GM20431 (cell line): ENCODE data around the gene ASB3.
"Not testable (repeated sequence)": the region's sequence is repeated elsewhere in the genome, so short reads cannot be mapped to it uniquely, and the experiment has no call there.

Source experiments
- in situ Hi-C: fragments of 300-500 bp; cut with MseI, MboI; formaldehyde crosslinking; loops from one replicate; pipeline ENCODE4 v1.15.0; 2020; ENCODE audit warnings: low sequenced_read_pairs; ENCODE audit not compliant: unreplicated experiment

ASB3 gene

GRCh38 chr2:53750041-53750768, 36.5 kb downstream of the ASB3 start:
- in situ Hi-C loops, result no loop called here

DNA sequence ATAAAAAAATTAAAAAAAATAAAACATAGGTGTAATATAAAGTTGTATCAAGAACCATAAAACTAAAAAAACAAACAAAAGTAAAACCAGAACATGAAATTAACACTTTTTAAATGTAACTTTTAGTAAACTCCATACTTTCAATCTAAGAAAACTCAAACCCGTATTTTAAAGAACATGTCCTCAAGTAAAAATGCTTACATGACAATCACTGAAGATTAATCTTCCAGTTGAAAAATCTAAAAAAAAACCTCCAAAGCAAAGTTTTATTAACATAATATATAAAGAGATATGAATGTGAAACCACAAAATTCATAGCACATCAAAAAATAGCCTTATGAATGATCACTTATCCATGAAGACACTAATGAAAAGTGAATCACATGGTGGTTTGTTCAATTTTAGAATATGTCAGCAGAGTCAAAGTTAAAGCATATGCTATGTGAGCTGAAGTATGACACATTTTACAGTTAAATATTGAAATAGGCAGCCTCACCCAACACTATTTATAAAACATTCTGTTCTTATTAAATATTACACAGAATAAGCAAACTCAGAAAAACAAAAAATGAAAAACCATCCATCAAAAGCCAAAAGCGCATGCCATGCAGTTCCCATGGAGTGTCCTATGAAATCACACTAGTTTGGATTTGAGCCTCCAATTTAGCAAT, 42.2 kb downstream of the ASB3 start:
- in situ Hi-C loops, result no loop called here

DNA sequence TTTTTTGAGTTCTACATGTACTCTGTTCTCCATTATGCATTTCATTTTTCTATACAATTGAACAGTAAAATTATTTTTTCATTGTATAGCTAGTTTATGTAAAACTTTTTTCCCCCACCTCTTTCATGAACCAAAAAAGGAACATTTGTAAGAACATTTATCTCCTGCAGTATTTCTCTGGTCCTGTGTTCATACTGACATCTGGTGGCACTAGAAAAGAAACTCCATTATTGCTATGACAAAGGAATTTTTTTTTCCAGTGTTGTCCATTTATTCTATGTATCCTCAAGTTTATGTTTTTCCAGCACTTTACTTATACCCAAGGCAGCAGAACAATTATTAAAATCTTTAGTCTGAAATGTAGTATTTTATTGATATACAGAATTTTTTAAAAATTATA, 46.6 kb downstream of the ASB3 start:
- in situ Hi-C loops, result no loop called here

DNA sequence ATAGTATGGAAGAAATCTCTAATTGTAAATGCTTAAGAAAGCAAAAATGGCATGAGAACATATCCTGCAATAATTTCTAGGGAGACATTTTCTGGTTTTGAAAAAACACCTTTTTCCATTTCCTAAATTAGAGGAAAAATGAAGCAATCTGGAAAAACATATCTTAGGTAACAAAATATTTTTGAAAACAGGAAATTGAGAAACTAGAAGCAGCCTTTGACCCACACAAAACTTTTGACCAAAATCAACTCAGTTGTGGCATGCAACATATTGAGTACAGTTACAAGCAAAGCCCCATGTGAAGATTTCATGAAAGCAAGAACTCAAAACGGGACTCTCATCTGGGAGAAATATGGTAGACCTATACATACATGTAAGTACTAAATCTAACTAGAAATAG, 47.7 kb downstream of the ASB3 start:
- in situ Hi-C loops, result no loop called here

DNA sequence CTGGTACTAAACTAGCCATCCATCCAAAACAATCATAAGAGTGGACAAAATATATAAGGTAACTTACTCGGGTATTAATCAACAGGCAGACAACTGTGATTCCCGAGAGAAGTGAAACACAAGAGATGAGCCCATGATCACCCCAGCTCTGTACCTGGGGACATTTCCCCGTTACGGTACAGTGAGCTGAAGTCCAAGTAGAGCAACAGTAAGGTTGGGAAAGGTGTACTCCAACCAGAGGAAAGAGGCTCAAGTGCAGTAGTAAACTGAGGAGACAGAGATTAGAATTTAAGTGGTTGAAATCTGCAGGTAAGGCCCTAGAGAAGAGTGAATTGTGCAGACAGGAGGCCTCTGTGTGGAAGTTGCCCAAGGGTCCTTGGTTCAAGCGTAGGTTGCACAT, 49.7 kb downstream of the ASB3 start:
- in situ Hi-C loops, result no loop called here

DNA sequence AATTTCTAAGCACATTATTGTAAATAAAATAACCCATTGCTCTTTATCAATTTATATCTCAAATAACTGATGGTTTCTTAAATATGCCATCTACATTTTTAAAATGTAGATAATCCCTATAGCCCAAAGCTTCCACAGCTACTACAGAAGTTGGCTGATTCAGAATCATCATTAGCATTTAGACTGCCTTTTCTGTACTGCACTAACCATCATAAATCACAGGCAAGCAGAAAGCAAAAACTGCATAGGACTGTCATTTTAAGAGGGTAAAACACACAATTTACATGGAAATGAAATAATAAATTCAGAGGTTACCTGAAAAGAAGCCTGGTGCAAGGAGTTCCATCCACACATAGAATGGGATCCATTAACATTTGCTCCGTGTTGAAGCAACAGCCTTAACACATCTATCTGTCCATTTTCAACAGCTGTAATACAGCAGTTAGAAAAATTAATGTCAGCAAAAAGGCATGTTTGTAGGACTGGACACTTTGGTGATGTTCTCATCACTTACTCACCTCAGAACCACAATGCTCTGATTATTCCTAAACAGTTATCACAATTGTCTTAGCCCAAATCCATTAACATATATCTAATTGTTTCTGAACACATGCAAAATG, 57.5 kb downstream of the ASB3 start:
- in situ Hi-C loops, result no loop called here

GRCh38 chr2:53727921-53728320, 58.8 kb downstream of the ASB3 start:
- in situ Hi-C loops, result no loop called here

- in situ Hi-C loops, result no loop called here
Measured at GRCh38 chr2:53725662-53726061, 61.1 kb downstream of the ASB3 start.

DNA sequence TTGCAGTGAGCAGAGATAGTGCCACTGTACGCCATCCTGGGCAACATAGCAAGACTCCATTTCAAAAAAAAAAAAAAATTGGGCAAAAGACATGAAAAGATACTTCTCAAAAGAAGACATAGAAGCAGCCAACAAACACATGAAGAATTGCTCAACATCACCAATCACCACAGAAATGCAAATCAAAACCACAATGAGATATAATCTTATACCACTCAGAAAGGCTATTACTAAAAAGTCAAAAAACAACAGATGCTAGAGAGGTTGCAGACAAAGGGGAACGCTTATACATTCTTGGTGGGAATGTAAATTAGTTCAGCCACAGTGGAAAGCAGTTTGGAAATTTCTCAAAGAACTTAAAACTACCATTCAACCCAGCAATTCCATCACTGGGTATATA, 62.2 kb downstream of the ASB3 start:
- in situ Hi-C loops, result no loop called here

DNA sequence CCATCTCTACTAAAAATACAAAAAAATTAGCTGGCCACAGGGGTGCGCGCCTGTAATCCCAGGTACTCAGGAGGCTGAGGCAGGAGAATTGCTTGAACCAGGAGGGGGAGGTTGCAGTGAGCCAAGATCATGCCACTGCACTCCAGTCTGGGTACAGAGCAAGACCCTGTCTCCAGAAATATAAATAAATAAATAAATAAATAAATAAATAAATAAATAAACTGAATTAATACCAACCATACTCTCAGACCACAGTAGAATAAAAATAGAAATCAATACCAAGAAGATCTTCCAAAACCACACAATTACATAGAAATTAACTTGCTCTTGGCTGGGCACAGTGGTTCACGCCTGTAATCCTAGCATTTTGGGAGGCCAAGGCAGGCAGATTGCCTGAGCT, 65.8 kb downstream of the ASB3 start:
- in situ Hi-C loops, result not testable (repeated sequence)

DNA sequence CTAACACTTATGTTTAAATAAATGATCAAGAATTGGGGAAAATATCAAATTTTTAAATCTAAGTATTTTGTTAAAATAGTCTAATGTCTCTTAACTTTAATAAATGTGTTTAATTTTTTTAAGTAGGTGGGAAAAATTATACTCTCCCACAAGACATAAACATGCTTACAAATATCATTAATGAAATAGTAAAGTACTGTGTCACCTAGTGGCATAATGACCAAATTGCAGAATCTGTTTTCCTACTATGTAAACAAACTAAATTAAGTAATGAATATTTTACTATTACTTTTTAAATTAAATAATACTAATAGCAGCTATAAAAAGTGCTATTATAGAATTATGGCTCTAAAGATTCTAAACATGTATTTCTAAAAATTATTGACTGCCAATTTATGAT, 71.2 kb downstream of the ASB3 start:
- in situ Hi-C loops, result no loop called here

DNA sequence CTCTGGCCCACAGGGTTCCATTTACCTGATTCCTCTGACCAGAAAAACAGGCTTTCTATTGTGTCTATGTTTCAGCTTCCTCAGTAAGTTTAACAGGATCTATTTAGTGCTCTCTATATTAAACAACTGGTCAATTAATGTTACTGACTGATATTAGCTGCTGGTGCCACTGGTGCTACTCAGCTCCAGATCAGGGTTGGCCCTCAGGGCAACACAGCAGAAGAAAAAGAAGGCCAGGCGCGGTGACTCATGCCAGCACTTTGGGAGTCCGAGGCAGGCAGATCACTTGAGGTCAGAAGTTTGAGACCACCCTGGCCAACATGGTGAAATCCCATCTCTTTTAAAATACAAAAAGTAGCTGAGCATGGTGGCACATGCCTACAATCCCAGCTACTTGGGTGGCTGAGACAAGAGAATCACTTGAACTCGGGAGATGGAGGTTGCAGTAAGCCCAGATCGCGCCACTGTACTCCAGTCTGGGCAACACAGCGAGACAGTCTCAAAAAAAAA, 75.4 kb downstream of the ASB3 start:
- in situ Hi-C loops, result no loop called here

DNA sequence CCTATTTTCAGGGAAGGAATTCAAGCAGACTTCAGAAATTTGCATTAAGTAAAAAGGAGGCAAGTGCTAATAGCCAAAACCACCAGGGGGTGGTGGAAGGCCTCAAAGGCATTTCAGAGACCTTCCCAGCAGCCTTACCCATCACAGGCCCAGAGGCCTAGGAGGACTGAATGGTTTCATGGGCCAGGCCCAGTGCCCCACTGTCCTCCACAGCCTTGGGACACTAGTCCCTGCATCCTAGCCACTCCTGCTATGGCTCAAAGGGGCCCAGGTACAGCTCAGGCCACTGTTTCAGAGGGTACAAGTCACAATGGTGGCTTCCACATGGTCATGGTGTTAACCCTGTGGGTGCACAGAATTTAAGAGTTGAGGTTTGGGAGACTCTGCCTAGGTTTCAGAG, 77.8 kb downstream of the ASB3 start:
- in situ Hi-C loops, result no loop called here

DNA sequence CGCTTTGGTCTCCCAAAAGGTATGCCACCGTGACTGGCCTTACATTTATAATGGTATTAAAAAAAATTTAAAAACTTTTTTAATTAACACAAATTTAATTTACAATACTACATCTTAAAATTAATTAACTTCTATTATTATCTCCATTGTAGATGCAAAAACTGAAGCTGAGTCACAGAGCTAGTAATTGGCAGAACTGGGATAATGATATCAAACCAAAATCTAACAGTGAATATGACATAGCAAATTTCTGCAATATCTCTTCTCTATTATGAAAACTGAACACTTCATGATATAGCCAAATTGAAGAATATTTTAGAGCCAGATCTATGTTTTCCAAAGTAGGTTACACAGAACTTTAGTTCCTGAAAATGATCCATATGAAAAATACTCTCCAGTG, 85.5 kb downstream of the ASB3 start:
- in situ Hi-C loops, result no loop called here

- in situ Hi-C loops, result no loop called here
Measured at GRCh38 chr2:53697686-53698085, 89.1 kb downstream of the ASB3 start.

DNA sequence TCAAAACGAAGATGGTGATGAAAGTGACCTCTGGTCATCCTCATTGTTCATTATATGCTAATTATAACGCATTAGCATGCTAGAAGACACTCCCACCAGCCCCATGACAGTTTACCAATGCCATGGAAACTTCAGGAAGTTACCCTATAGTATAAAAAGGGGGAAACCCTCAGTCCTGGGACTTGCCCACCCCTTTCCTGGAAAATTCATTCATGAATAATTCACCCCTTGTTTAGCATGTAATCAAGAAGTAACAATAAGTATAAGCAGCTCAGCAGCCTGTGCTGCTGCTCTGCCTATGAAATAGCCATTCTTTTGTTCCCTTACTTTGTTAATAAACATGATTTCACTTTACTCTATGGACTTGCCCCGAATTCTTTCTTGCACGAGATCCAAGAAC, 89.7 kb downstream of the ASB3 start:
- in situ Hi-C loops, result no loop called here

- in situ Hi-C loops, result no loop called here
Measured at GRCh38 chr2:53695575-53695974, 91.2 kb downstream of the ASB3 start.

DNA sequence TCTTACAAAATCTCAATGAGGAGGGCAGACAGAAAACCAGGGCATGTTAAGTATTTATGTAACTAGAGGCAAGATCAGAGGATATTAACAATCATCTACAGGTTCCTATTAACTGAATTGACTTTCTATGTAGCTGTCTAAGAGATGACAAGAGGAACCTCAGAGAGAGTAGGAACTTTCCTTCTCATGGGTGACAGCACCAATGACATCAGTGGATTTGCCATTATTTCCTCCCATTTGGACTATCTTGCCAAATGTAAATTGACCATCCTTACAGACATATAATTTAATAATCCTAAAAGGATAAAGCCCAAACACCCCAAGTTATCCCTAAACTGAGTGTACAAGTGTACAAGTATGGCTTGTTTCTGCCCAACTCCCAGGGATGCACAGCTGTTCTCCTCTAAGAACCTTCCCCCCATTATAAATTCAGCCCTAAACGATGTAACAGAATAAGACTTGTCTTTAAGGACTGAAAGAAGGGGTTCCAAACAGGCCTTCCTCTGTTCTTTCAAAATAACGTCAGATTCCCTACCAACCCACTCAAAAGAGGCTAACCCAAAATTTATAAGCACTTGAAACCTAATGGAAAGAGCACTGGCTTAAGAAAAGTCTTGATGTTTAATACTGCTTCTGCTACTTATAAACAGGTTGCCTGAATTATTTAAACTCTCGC, 92.5 kb downstream of the ASB3 start:
- in situ Hi-C loops, result no loop called here

DNA sequence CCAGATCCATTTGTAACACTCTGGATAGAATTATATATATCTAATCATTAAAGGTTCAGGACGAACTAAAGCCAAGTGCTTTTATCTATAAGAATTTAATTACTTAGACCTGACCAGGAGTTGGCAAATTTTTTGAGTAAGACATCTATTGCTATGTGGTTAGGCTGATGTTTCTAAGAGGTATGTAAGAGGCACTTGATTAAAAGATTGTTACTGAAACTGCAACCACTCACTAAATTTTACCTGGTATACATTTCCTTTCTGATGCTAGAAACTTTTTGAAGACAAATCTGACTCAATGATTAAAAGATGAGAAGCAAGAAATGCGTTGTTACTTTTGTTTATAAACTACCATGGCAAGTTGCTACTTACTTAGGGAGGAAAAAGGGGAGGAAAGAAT, 95.9 kb downstream of the ASB3 start:
- in situ Hi-C loops, result no loop called here

DNA sequence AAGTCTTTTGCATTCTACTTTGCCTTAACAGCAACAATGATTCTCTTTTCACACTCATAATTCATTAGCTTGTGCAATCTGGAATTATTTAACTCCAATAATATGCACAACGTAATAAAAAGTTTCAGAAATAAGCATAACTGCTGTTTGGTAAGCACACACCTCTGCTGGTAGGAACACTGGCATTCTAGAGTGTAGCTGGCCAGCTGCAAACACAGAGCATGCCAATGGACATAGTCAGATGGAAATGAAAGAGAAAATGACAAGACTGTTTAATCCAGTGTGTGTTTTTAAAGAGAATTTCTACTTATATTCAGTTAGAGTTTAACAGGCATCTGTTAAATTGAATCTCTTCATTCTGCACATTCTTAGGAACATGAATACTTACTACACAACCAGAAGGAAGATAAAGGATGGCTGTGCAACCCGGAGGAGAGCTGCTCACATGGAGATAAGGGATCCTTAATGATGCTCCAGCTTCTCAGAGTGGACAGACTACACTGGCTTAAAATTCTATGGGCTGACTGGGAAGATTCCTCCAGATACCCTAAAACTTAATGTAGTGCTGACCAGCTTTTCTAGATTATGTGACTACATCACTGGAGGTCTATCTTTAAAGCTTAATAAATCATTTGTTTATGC, 113.8 kb downstream of the ASB3 start:
- in situ Hi-C loops, result no loop called here
